Upper lobe of right lung (tissue), 1 donor: Measurements from ENCODE around the gene LPXN. TPM values are rescaled to one million over a fixed set of nuclear protein-coding genes. Genes with fewer than 3 reads are reported as not detected.

Source experiments
- ATAC-seq: fragments of 200-7000 bp; cut with Tn5 transposase; one replicate; pipeline ENCODE4 v1.9.1; 2020; ENCODE audit warnings: mild to moderate bottlenecking, moderate library complexity
- DNase-seq: peaks from one replicate; pipeline ENCODE4 v3.0.0-alpha.2; 2020
- H3K27ac ChIP-seq: fragments of 200-600 bp; one replicate; pipeline ENCODE4 v1.8.0; 2022
- H3K27me3 ChIP-seq: fragments of 200-600 bp; one replicate; pipeline ENCODE4 v1.8.0; 2022; ENCODE audit warnings: mild to moderate bottlenecking
- H3K36me3 ChIP-seq: fragments of 200-600 bp; one replicate; pipeline ENCODE4 v1.8.0; 2022
- H3K4me1 ChIP-seq: fragments of 200-600 bp; one replicate; pipeline ENCODE4 v1.8.0; 2022
- H3K4me3 ChIP-seq: fragments of 200-600 bp; one replicate; pipeline ENCODE4 v1.8.0; 2022; ENCODE audit warnings: mild to moderate bottlenecking
- H3K9me3 ChIP-seq: fragments of 200-600 bp; one replicate; pipeline ENCODE4 v1.8.0; 2022
- intact Hi-C: fragments of 100-400 bp; cut with DNase I; formaldehyde crosslinking; loops from one replicate; pipeline ENCODE4 v1.11.0; 2022
- long read RNA-seq: library from polyadenylated mRNA; unstranded; transcript quantifications from one replicate; pipeline ENCODE4 v2.0.0, GENCODE V29; 2021
- total RNA-seq: library from RNA; stranded (reverse); fragmentation: NEBNext Ultra II Directional; extraction: Animal tissue kit (Norgen Biotek cat#: 25700); gene quantifications from one replicate; pipeline ENCODE4 v1.2.1, GENCODE V29; 2021
- TF ChIP-seq, protein P1 (sequence below): fragments of 200-600 bp; IDR thresholded peaks from one replicate; pipeline ENCODE4 v1.8.0; 2022; ENCODE audit warnings: antibody characterized with exemption
- donor health status: DM: no; HTN: yes; CAD: no; lungs with severe emphysema.

LPXN gene
- 46.5 TPM for total RNA-seq
- long read RNA-seq, transcript LPXN-201 (9 exons, 1,833 nt) = major isoform, 16 of 24 reads
- long read RNA-seq, partial matches to known transcripts = 3 of 24 reads
- long read RNA-seq, other reads (novel, unspliced or antisense) = 3 of 24 reads

DNA sequence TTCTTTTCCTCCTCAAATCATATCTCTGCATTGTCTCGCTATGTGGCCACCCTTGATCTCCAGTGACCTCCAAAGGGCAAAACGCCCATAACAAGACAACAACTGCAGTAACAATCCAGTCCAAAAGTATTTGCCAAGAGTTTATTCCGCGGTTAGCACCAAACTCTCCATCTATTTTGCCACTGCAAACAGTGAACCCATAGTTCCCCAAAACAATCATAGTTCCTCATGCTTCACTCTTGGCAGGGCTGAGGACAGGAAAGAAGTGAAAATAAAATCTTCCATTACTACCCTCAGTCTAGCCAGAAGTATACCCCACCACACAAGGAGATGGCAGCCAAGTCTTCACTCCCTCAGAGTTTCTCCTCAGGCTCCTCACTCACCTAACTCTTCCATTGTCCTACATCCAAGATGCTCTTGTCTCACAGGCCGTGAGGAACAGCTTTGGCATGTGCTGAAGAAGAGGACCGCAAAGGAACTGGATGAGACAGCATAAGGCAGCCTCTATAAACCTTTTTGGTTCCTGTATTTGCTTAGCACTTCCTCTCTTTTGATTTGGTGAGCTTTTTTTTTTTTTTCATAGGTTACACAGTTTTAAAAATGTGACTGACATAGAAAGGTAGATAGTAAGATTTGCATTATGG lies at the start of gene LPXN:
Gene LPXN (minus strand): TSS at position 480 of the 644 bp plus-strand sequence. CDS start 84 bp downstream, at position 396.
- Histone ChIP-seq H3K36me3 (peaks cover under 1% of the 10 kb centered on the region), H3K9me3 (no peaks in the 10 kb centered on the region), H3K4me3 (peak within 1 kb of the TSS; percentile 94), H3K27me3 (no peaks in the 10 kb centered on the region), H3K4me1 (peaks cover 57% of the 10 kb centered on the region), H3K27ac (peak within 1 kb of the TSS; percentile 100)
- TF ChIP-seq, protein P1, sequence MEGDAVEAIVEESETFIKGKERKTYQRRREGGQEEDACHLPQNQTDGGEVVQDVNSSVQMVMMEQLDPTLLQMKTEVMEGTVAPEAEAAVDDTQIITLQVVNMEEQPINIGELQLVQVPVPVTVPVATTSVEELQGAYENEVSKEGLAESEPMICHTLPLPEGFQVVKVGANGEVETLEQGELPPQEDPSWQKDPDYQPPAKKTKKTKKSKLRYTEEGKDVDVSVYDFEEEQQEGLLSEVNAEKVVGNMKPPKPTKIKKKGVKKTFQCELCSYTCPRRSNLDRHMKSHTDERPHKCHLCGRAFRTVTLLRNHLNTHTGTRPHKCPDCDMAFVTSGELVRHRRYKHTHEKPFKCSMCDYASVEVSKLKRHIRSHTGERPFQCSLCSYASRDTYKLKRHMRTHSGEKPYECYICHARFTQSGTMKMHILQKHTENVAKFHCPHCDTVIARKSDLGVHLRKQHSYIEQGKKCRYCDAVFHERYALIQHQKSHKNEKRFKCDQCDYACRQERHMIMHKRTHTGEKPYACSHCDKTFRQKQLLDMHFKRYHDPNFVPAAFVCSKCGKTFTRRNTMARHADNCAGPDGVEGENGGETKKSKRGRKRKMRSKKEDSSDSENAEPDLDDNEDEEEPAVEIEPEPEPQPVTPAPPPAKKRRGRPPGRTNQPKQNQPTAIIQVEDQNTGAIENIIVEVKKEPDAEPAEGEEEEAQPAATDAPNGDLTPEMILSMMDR = no peak
- ATAC-seq = no peak
- intact Hi-C loops = no loop called here
- no peak for DNase-seq

DNA sequence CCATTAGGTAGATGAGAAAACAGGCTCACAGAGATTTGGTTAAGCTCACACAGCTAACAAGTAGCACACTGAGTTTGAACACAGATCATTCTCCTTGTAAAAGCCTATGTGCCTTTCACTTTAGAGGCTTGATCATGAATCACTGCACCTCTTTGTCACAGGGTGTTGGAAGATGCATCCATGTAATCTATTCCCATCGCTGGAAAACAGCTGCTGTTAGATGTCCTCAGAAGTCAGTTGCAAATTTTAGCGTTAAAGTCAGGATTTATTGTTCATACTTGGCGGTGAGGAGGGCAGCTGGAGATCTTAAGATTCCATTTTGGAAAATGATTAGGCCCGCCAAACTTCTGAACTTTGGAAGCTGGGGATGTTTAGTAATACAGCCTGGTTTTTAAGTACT lies 49.4 kb upstream of the LPXN start:
- Histone ChIP-seq H3K4me3 (no peak overlapping the region), H3K27me3 (no peaks in the 10 kb centered on the region), H3K4me1 (no peaks in the 10 kb centered on the region), H3K9me3 (no peaks in the 10 kb centered on the region), H3K27ac (no peak overlapping the region), H3K36me3 (peaks cover 50% of the 10 kb centered on the region)
- ATAC-seq = no peak
- TF ChIP-seq, protein P1 = no peak
- intact Hi-C loops = no loop called here
- DNase-seq = no peak

DNA sequence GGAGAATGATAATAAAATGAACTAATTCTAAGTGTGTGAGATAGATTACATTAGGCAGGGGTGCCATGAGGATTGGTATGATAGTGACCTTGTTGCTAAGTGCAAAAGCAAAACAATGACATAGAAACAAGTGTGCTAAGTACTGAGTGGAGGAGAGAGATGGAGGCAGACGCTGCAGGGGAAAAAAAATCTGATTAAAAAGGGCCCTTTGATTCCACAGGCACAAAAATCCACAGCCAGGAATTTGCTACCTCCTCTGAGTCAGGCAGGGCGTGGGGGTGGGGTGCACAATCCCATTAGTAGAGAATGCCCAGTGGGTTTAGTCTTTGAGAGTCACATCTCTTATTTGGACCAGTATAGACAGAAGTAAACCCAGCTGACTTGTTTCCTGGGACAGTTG lies 46.7 kb upstream of the LPXN start, which contains the start of gene CNTF:
Gene CNTF (plus strand): TSS at position 322 of the 400 bp plus-strand sequence. CDS start 88 bp downstream, outside the sequence.
- no peaks in the 10 kb centered on the region for H3K4me1 ChIP-seq
- no peaks in the 10 kb centered on the region for H3K27me3 ChIP-seq
- peaks cover 77% of the 10 kb centered on the region for H3K36me3 ChIP-seq
- no peak within 1 kb of the TSS for H3K27ac ChIP-seq
- DNase-seq = no peak
- no peak for ATAC-seq
- H3K4me3 ChIP-seq = no peak within 1 kb of the TSS
- intact Hi-C loops = no loop called here
- H3K9me3 ChIP-seq = no peaks in the 10 kb centered on the region
- TF ChIP-seq, protein P1 = no peak

DNA sequence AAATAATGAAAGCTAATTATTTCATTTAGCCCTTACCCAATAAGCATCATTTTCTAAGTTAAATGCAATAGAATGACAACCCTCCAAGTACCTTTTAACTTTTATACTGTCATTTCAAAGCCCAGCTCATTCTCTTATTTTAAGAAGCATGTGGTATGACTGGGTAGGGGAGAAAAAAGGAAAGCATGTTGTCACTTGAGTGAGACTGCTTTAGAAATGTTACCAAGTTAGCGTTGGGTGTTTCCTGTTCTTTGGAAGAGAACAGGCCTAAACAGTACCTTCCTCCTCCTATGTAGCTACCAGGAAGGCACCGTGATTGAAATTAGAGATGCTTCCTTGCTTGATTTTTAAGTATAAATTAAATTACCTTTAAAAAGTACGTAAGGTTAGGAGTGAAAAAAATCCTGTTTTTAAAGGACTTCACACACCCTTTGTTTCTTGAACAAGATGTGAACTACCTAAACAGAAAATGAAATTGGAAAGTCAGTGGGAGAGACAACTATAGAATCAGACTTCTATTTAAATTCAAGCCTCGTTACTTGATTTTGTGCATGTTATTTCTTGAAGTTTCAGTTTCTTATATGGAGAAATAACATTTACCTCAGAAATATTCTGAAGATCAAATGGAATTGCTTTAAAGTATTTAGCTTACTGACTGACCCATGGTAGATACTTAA lies 46.1 kb upstream of the LPXN start:
- no peak for ATAC-seq
- intact Hi-C loops = no loop called here

DNA sequence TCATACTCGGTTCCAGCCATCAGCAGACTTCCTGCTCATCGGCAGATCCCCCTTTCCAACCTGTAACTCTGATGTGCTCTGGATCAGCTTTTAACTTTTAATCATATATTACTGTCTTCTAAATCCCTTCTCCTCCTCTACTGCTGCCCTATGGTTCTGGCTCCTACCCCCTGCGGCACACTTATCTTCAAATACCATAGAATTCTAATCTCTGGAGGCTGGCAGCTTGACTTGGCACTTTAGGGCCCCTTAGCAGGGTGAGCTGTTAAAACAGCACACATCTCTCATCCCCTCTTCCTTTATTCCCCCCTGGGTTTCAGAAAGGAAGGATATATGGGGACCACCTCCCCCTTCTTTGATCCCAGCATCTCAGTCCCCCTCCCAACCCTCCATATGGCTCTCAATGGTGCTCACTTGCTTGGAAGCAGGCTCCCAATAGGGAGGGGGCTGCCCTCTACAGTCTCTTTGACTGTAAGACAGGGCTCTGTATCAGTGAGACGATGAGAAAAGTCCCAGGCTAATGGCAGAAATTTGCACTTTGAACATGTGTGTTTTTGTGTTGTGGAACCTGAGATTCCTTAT lies 42.4 kb upstream of the LPXN start:
- Histone ChIP-seq H3K27ac (no peak overlapping the region), H3K36me3 (peaks cover 96% of the 10 kb centered on the region), H3K9me3 (no peaks in the 10 kb centered on the region), H3K4me3 (no peak overlapping the region), H3K4me1 (no peaks in the 10 kb centered on the region), H3K27me3 (no peaks in the 10 kb centered on the region)
- ATAC-seq (no peak), DNase-seq (no peak)
- TF ChIP-seq, protein P1 = no peak
- intact Hi-C loops = no loop called here

More for the DNA sequence above, 46.1 kb upstream of the LPXN start:
- TF ChIP-seq, protein P1 = no peak
- no peak for DNase-seq
- no peak overlapping the region for H3K4me3 ChIP-seq
- no peak overlapping the region for H3K27ac ChIP-seq
- no peaks in the 10 kb centered on the region for H3K27me3 ChIP-seq
- H3K4me1 ChIP-seq = no peaks in the 10 kb centered on the region
- H3K36me3 ChIP-seq = peaks cover 83% of the 10 kb centered on the region
- H3K9me3 ChIP-seq = no peaks in the 10 kb centered on the region
